ENCODE results near the gene PLEKHA3.

DNA sequence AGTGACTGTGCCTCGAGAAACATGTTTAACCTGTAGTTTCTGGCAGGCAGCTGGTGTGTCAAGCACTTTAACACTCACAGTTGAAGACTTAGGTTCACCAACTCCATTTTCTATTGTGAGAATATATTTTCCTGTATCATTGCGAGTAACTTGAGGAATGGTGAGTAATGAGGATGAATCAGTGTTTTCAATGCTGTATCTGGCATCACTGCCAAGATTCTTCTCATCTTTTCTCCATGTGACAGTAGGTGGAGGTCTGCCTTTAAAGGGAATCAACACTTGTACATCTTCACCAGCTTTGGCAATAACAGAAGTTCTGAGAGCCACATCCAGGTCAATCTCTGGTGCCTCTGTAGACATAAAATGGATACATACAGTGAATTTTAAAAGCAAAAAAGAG is 72.8 kb downstream of the PLEKHA3 start:
- TF ChIP-seq, protein P1, sequence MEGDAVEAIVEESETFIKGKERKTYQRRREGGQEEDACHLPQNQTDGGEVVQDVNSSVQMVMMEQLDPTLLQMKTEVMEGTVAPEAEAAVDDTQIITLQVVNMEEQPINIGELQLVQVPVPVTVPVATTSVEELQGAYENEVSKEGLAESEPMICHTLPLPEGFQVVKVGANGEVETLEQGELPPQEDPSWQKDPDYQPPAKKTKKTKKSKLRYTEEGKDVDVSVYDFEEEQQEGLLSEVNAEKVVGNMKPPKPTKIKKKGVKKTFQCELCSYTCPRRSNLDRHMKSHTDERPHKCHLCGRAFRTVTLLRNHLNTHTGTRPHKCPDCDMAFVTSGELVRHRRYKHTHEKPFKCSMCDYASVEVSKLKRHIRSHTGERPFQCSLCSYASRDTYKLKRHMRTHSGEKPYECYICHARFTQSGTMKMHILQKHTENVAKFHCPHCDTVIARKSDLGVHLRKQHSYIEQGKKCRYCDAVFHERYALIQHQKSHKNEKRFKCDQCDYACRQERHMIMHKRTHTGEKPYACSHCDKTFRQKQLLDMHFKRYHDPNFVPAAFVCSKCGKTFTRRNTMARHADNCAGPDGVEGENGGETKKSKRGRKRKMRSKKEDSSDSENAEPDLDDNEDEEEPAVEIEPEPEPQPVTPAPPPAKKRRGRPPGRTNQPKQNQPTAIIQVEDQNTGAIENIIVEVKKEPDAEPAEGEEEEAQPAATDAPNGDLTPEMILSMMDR (conservative IDR thresholded peaks at IDR 0.05; ENCODE audit: low read depth in 2 of 2): no peak
- TF ChIP-seq POLR2AphosphoS5 (IDR thresholded peaks at IDR 0.05; ENCODE audit: low read depth): no peak
- TF ChIP-seq EZH2 (IDR thresholded peaks at IDR 0.05; ENCODE audit: low read depth, unreplicated experiment): no peak
- TF ChIP-seq CREB1 (CRISPR knock-in tag; IDR thresholded peaks at IDR 0.05; ENCODE audit: low read depth): no peak
- TF ChIP-seq REST (IDR thresholded peaks at IDR 0.05; ENCODE audit: unreplicated experiment): no peak
- TF ChIP-seq ZNF331 (CRISPR knock-in tag; IDR thresholded peaks at IDR 0.05; ENCODE audit: low read depth): no peak
- no peak for TF ChIP-seq EZH2phosphoT487 (IDR thresholded peaks at IDR 0.05; ENCODE audit: unreplicated experiment)
- no peak for TF ChIP-seq NANOG (IDR thresholded peaks at IDR 0.05; ENCODE audit: borderline replicate concordance)
- TF ChIP-seq JUNB (IDR thresholded peaks at IDR 0.05; ENCODE audit: unreplicated experiment): no peak

Data from GM23338 (cell line).